Activated CD8-positive, alpha-beta memory T cell treated with anti-CD3 and anti-CD28 coated beads, Interleukin-2, amount 50 U/mL, for 1 hour (primary cell): ENCODE data around the gene VPS35.

Experiments
- DNase-seq: peaks from one replicate; pipeline ENCODE4 v3.0.0-alpha.2; 2020; ENCODE audit errors: extremely low read depth

VPS35 gene

GRCh38 chr16:46688654-46689364, at the start of gene VPS35:
Gene VPS35 (minus strand): TSS chr16:46689178. CDS start chr16:46689133, 45 bp downstream.
- DNase-seq = peak; percentile 98

DNA sequence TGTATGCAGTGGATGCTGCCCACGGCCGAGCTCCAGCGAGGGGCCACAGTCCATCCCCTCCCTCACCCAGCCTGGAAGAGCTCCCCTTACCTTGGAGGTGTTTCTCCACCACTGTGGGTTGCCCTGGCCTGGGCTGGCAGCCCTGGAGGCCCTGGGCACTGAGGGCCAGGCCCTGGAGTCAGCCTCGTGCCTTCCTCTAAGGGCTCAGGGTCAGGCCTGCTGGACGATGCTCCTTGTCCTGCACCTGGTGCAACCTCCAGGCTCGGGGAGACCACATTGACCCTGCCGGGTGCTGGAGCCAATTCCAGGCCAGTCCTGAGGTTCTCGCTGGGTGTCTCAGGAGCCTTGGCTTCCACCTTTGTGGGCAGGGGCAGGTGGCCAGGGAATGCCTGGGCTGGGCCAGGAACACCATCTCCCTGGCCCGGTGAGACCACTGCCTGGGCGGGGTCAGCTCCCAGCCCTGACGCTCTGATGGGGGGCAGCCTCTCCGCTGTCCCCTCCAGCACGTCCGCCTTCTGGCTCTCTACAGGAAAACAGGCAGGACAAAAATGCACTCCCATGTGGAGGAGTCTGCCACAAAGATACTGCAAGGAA, 48.7 kb upstream of the VPS35 start:
- DNase-seq = no peak

- DNase-seq = no peak
Observed at GRCh38 chr16:46736695-46737094, 47.7 kb upstream of the VPS35 start.

GRCh38 chr16:46733319-46733830, 44.4 kb upstream of the VPS35 start:
- DNase-seq = no peak

- DNase-seq = no peak
Observed at GRCh38 chr16:46732561-46732960, 43.6 kb upstream of the VPS35 start.

DNA sequence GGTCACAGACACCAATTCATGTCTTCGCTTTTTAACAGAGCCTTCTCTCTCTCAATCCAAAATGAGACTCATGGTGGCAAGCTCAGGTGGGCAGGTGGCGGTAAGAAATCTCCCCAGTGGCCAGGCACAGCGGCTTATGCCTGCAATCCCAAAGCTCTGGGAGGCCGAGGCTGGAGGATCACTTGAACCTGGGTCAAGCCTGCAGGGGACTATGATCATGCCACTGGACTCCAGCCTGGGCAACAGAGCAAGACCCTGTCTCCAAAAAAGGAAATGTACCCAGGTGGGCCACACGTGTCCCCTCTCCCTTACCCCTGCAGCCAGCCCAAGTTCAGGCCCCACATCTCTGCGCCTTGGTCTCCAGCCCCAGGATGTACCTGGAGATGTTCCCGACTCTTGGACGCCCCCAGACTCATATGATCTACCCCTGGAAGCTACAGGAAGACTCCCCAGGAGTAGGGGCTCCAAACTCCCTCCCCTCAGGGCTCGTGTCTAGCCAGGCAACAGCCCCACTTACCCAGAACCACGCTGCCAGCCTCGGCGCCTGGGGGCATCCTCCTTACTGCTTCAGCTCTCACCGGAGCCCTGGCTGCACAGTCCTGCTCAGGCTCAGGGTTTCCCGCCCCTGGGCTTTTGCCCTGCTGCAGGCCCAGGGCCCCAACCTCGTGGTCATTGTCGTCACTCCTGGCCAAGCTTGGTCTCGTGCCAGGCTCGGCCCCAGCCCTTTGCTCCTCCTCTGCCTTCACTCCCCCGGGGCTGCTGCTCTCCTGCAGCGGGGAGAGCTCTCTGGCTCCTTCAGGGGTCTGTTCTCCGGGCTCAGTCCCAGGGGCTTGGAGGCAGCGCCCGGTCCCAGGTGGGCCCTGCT, 42.9 kb upstream of the VPS35 start:
- DNase-seq = no peak

- no peak for DNase-seq
Observed at GRCh38 chr16:46730801-46731690, 42.1 kb upstream of the VPS35 start.

DNA sequence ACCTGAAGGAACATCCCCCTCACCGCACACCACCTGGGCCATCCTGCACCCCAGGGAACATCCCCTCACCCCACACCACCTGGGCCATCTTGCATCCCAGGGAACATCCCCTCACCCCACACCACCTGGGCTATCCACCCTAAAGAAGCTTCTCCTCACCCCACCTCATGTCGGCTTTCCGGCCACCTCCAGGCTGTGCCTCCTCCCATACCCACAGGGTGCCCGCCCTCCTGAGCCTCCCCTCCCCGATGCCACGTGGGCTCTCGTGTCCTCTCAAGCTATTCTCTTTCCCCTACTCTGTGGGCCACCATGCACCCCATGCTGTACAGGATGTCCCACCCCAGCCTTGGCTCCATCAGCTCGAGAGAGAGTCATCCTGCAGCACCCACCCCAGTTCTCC, 41.1 kb upstream of the VPS35 start:
- DNase-seq = no peak

DNA sequence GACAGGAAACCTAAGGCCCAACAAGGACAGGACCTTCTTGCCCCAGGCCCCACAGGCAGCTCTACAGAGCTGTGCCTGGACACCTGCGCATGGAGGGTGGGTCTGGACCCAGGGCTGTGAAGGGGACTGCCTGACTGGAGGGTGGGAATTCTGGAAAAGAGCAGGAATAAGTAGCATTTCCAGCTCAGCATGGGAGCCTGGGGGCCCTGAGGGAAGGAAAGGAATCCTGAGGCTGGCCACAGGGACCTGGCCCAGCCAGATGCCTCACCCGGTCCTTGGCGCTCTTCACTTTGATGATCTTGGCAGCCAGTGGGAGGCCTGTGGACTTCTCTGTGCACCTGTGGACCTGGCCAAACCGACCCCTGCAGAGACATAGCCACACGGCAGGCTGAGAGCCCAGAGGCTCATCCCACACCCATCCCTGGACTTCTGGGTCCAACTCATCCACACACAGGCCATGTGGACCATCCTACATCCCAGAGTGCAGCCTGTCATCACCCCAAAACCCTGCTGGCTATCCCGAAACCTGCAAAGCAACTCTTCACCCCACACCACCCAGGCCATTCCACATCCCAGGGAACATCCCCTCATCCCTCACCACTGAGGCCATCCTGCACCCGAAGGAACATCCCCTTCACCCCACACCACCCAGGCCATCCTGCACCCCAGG, 40.5 kb upstream of the VPS35 start:
- no peak for DNase-seq

GRCh38 chr16:46728806-46729205, 39.8 kb upstream of the VPS35 start:
- no peak for DNase-seq

- no peak for DNase-seq
Observed at GRCh38 chr16:46727630-46728029, 38.7 kb upstream of the VPS35 start.

DNA sequence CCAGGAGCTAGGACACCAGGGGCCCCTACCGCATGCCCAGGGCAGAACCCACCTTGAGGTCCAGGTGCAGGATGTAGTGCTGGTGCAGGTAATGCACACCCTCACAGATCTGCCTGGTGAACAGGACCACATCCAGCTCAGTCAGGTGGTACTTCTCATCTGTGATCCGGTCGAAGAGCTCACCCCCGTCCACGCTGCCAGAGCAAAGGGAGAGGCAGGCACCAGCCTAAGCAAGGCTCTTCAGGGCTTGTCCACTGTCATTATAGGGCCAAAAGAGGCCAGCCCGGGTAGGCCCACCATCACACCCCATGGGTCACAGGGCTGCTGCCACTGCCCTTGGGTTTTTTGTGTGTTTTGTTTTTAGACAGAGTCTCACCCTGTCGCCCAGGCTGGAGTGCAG, 38.2 kb upstream of the VPS35 start:
- DNase-seq = no peak

DNA sequence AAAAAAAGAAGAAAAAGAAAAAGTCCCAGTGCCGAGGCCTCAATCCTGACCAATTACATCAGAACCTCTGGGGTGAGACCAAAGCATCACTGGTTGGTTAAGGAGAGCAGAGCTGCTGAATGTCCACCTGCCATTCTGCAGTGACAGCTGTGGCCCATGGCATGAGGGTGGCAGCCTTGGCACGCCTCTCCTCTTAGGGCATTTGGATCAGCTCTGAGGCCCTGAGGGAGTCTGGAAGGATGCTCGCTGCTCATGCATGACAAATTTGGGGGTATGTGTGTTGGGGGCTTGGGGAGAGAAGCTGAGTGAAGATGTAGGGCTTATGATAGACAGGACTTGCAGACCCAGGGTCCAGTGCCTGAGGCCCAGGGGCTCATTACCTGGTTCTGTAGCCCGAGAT, 32.9 kb upstream of the VPS35 start:
- DNase-seq = no peak

- DNase-seq = no peak
Observed at GRCh38 chr16:46720619-46721018, 31.6 kb upstream of the VPS35 start.

- no peak for DNase-seq
Observed at GRCh38 chr16:46719528-46719927, 30.6 kb upstream of the VPS35 start.

DNA sequence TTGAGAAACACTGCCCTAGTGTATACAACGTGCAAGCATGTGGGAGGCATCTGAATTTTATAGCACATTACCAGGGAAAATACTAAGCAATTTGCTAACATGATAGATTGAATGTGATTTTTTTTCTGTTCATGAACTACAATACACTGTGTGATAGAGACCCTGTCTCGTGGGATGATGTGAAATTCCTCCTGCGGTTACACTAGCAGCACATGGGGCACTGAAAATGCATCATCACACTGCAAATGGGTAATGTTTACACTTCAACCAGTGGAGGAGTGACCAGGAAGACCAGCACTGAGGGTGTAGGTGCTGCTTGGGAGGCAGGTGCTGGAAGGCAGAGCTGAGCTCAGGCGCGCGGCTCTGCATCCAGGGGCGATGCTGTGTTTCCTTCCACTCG, 29.2 kb upstream of the VPS35 start:
- DNase-seq = no peak

- no peak for DNase-seq
Observed at GRCh38 chr16:46717692-46718091, 28.7 kb upstream of the VPS35 start.

DNA sequence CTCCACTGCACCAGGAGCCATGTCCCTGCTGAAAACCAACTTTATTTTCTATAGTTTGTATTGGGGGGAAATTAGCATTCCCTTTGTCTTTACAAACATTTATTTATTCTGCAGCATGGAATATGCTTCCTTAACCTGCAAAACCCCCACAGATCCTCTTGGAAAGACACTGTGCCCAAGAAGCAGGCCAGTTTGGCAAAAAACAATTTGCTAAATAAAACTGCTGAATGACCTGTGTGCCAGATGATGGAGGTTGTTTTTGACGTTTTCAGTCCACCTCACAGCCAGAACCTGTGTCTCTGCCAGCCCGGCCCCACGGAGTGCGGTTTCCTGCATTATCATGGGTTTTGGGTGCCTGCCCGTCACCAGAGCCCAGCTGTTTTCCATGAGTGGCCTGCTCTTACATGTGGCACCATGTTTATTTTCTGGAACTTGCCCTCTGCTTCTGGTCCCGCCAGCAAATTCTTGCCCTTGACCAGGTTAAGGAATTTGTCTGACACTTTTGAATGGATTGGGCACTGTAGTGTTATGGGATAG, 26.9 kb upstream of the VPS35 start:
- no peak for DNase-seq

GRCh38 chr16:46714797-46715591, 26.0 kb upstream of the VPS35 start:
- no peak for DNase-seq

GRCh38 chr16:46713634-46714033, 24.7 kb upstream of the VPS35 start:
- DNase-seq = no peak
